ENCODE results near the gene LYZL6. TPM values are rescaled to one million over a fixed set of nuclear protein-coding genes. Genes with fewer than 3 reads are reported as not detected.

The LYZL6 gene
- total RNA-seq, 1 experiment from 2014 or later = not detected

GRCh38 chr17:35895636-35896587 lies 47.6 kb downstream of the LYZL6 start:
- POLR2A ChIA-PET = no interaction called here
- Mint-ChIP-seq H3K9me3 (ENCODE audit: unreplicated experiment) (no peaks in the 10 kb centered on the region), H3K4me1 (ENCODE audit: insufficient read depth, unreplicated experiment) (peaks cover 13% of the 10 kb centered on the region), H3K27me3 (ENCODE audit: insufficient read depth, unreplicated experiment) (no peaks in the 10 kb centered on the region), H3K36me3 (ENCODE audit: insufficient read depth, unreplicated experiment) (no peaks in the 10 kb centered on the region), H3K4me3 (ENCODE audit: unreplicated experiment) (no peak overlapping the region), H3K27ac (ENCODE audit: low read depth, unreplicated experiment) (no peak overlapping the region)
- intact Hi-C loops (cut with micrococcal nuclease) = no loop called here
- CTCF ChIA-PET = interaction anchor here (1.3 to 1.4 kb wide), 3 partner anchors 13 to 253 kb away, joined by 3 to 7 read pairs (median 5); no protein-coding TSS in a partner anchor
- no TSS peak for BruUV-seq (replicated peaks)
- no peak for DNase-seq (ENCODE audit: unreplicated experiment)
- no peak for TF ChIP-seq CTCF (IDR thresholded peaks at IDR 0.05; ENCODE audit: unreplicated experiment)

- intact Hi-C loops (cut with micrococcal nuclease) = no loop called here
- H3K4me1 Mint-ChIP-seq (ENCODE audit: insufficient read depth, unreplicated experiment) = peaks cover 15% of the 10 kb centered on the region
- POLR2A ChIA-PET = interaction anchor here (0.8 kb wide), 1 partner anchor 239 kb away, joined by 3 read pairs; no protein-coding TSS in a partner anchor
- H3K36me3 Mint-ChIP-seq (ENCODE audit: insufficient read depth, unreplicated experiment) = no peaks in the 10 kb centered on the region
- H3K9me3 Mint-ChIP-seq (ENCODE audit: unreplicated experiment) = no peaks in the 10 kb centered on the region
- TF ChIP-seq CTCF (IDR thresholded peaks at IDR 0.05; ENCODE audit: unreplicated experiment) = no peak
- no TSS peak for BruUV-seq (replicated peaks)
- DNase-seq (ENCODE audit: unreplicated experiment) = no peak
- H3K4me3 Mint-ChIP-seq (ENCODE audit: unreplicated experiment) = no peak overlapping the region
- CTCF ChIA-PET = no interaction called here
- no peaks in the 10 kb centered on the region for H3K27me3 Mint-ChIP-seq (ENCODE audit: insufficient read depth, unreplicated experiment)
- H3K27ac Mint-ChIP-seq (ENCODE audit: low read depth, unreplicated experiment) = no peak overlapping the region
Observed at GRCh38 chr17:35894206-35894605, 49.3 kb downstream of the LYZL6 start.

GRCh38 chr17:35893751-35894150 lies 49.8 kb downstream of the LYZL6 start:
- intact Hi-C loops (cut with micrococcal nuclease) = no loop called here
- no peak for DNase-seq (ENCODE audit: unreplicated experiment)
- no peak overlapping the region for H3K27ac Mint-ChIP-seq (ENCODE audit: low read depth, unreplicated experiment)
- TF ChIP-seq CTCF (IDR thresholded peaks at IDR 0.05; ENCODE audit: unreplicated experiment) = no peak
- H3K36me3 Mint-ChIP-seq (ENCODE audit: insufficient read depth, unreplicated experiment) = no peaks in the 10 kb centered on the region
- no peak overlapping the region for H3K4me3 Mint-ChIP-seq (ENCODE audit: unreplicated experiment)
- BruUV-seq (replicated peaks) = no TSS peak
- ChIA-PET CTCF (no interaction called here), POLR2A (interaction anchor here (0.8 kb wide), 1 partner anchor 238 kb away, joined by 3 read pairs; no protein-coding TSS in a partner anchor)
- H3K4me1 Mint-ChIP-seq (ENCODE audit: insufficient read depth, unreplicated experiment) = peaks cover 15% of the 10 kb centered on the region
- H3K27me3 Mint-ChIP-seq (ENCODE audit: insufficient read depth, unreplicated experiment) = no peaks in the 10 kb centered on the region
- no peaks in the 10 kb centered on the region for H3K9me3 Mint-ChIP-seq (ENCODE audit: unreplicated experiment)
